Suppressor macrophage treated with lipopolysaccharide for 4 hours (primary cell): ENCODE results near the gene BPIFB2.
"Not testable (repeated sequence)": the region's sequence is repeated elsewhere in the genome, so short reads cannot be mapped to it uniquely, and the experiment has no call there.

Source experiments
- DNase-seq: peaks from one replicate; pipeline ENCODE4 v3.0.0-alpha.2; 2020

The BPIFB2 gene

GRCh38 chr20:32970973-32971300, 36.6 kb upstream of the BPIFB2 start:
- DNase-seq = no peak

GRCh38 chr20:32971703-32972161, 35.8 kb upstream of the BPIFB2 start:
- DNase-seq = peak; percentile 4

- DNase-seq = peak; percentile 64
These were observed 35.1 kb upstream of the BPIFB2 start for GRCh38 chr20:32972181-32973076.

- DNase-seq = no peak
These were observed 34.3 kb upstream of the BPIFB2 start for GRCh38 chr20:32973077-32973717.

GRCh38 chr20:32974204-32975064, 33.1 kb upstream of the BPIFB2 start:
- DNase-seq = not testable (repeated sequence)

GRCh38 chr20:32975121-32975520, 32.4 kb upstream of the BPIFB2 start:
- not testable (repeated sequence) for DNase-seq

- DNase-seq = no peak
These were observed 31.5 kb upstream of the BPIFB2 start for GRCh38 chr20:32975698-32976674.

- DNase-seq = no peak
These were observed 30.8 kb upstream of the BPIFB2 start for GRCh38 chr20:32976746-32977145.

- no peak for DNase-seq
These were observed 30.1 kb upstream of the BPIFB2 start for GRCh38 chr20:32977281-32978008.

- DNase-seq = no peak
These were observed 29.5 kb upstream of the BPIFB2 start for GRCh38 chr20:32978009-32978335.

- DNase-seq = no peak
These were observed 28.1 kb upstream of the BPIFB2 start for GRCh38 chr20:32979201-32979998.

- no peak for DNase-seq
These were observed 27.2 kb upstream of the BPIFB2 start for GRCh38 chr20:32980131-32980941.

GRCh38 chr20:32980990-32981389, 26.5 kb upstream of the BPIFB2 start:
- no peak for DNase-seq

- no peak for DNase-seq
These were observed 24.7 kb upstream of the BPIFB2 start for GRCh38 chr20:32982617-32983458.

GRCh38 chr20:32983459-32984112, 23.9 kb upstream of the BPIFB2 start:
- DNase-seq = no peak

GRCh38 chr20:32984196-32984595, 23.3 kb upstream of the BPIFB2 start:
- no peak for DNase-seq

GRCh38 chr20:32984631-32985354, 22.7 kb upstream of the BPIFB2 start:
- DNase-seq = no peak
